DND-41 (cell line): ENCODE results near the gene RMND5A.
"Not testable (repeated sequence)": the region's sequence is repeated elsewhere in the genome, so short reads cannot be mapped to it uniquely, and the experiment has no call there.

ENCODE experiments used
- CTCF ChIP-seq: IDR thresholded peaks from 2 replicates; pipeline ENCODE4 v1.5.1; 2012; ENCODE audit warnings: borderline replicate concordance, low read length, moderate library complexity, mild to moderate bottlenecking; ENCODE audit not compliant: poor library complexity, severe bottlenecking; ENCODE audit errors: extremely low read depth
- EZH2 ChIP-seq: IDR thresholded peaks from 3 replicates; pipeline ENCODE4 v1.6.1; 2012; ENCODE audit warnings: borderline replicate concordance, low read depth, mild to moderate bottlenecking, moderate library complexity, low read length, inconsistent platforms; ENCODE audit not compliant: severe bottlenecking

GRCh38 chr2:86732040-86732525 lies 12.0 kb downstream of the RMND5A start:
- not testable (repeated sequence) for TF ChIP-seq CTCF, EZH2
